Thymus (tissue), 11 donors: ENCODE measurements around the gene LHPP. TPM values are rescaled to one million over a fixed set of nuclear protein-coding genes. Genes with fewer than 3 reads are reported as not detected.
A peak's percentile ranks its signal among the peaks of the same experiment; 100 is the strongest.

Experiments
- DNase-seq, 9 donors: peaks; one replicate each; pipeline ENCODE4 v3.0.0-alpha.2; 2013; ENCODE audit warnings: low spot score in 9 of 9, low read depth in 6 of 9, missing footprints in 1 of 9
- H3K27ac ChIP-seq, 2 donors: one replicate each; pipeline ENCODE4 v1.5.1; 2013; ENCODE audit warnings: control low read depth in 1 of 2, low read depth in 1 of 2, low read length in 1 of 2, mild to moderate bottlenecking in 1 of 2, moderate library complexity in 1 of 2
- H3K27me3 ChIP-seq, 2 donors: one replicate each; pipeline ENCODE4 v1.5.1; 2013; ENCODE audit warnings: low read length in 1 of 2; ENCODE audit not compliant: control insufficient read depth in 2 of 2, insufficient read depth in 1 of 2
- H3K36me3 ChIP-seq, 2 donors: one replicate each; pipeline ENCODE4 v1.5.1; 2013; ENCODE audit warnings: low read length in 1 of 2, mild to moderate bottlenecking in 1 of 2, moderate library complexity in 1 of 2; ENCODE audit not compliant: control insufficient read depth in 2 of 2, insufficient read depth in 2 of 2
- H3K4me1 ChIP-seq, 2 donors: one replicate each; pipeline ENCODE4 v1.5.1; 2013; ENCODE audit warnings: low read length in 2 of 2; ENCODE audit not compliant: control insufficient read depth in 2 of 2, insufficient read depth in 2 of 2
- H3K4me3 ChIP-seq, 2 donors: one replicate each; pipeline ENCODE4 v1.5.1; 2013; ENCODE audit warnings: low read length in 2 of 2, control low read depth in 1 of 2, mild to moderate bottlenecking in 1 of 2
- H3K9me3 ChIP-seq, 2 donors: one replicate each; pipeline ENCODE4 v1.5.1; 2013; ENCODE audit warnings: low read length in 1 of 2, mild to moderate bottlenecking in 1 of 2; ENCODE audit not compliant: control insufficient read depth in 2 of 2, insufficient read depth in 1 of 2
- WGBS: extraction: QIAGEN DNeasy Blood & Tissue Kit; methylation state at CpG from one replicate; pipeline ENCODE4 v1.1.7; 2013; 5-methylcytosine and 5-hydroxymethylcytosine counted together
- polyA plus RNA-seq: library from polyadenylated mRNA; stranded (reverse); fragments of 200-250 nt; gene quantifications from one replicate; pipeline ENCODE4 v1.2.3, GENCODE V29; 2013
- total RNA-seq: library from RNA; stranded (reverse); fragments of 120-200 nt; gene quantifications from one replicate; pipeline ENCODE4 v1.2.4, GENCODE V29; 2013
- donor health status: healthy.

The LHPP gene
- total and polyA plus RNA-seq, 2 donors: 6.3 to 13.5 TPM

DNA sequence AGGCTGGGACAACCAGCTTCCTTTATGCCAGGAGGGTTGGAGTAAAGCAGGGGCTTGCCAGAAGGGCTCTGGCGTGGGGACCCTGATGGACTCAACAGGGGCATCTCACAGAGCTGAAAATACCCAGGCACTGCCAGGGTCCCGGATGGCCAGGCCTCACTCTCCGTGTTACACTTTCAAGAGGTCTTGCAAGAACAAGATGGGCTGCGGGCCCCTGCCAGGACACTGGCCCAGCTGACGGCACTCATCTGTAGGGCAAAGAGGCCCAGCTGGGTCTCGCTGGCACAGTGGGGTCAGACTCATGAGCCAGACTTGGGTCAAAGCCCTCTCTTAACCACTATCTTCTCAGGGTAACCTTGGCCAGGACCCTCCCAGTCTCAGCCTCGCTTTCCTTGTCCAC is 191.7 kb downstream of the LHPP start:
- peak overlapping the region; percentile 58 to 98 for H3K27ac ChIP-seq
- H3K9me3 ChIP-seq: peaks cover 0 to 3% of the 10 kb centered on the region in 2 donors
- DNase-seq: no peak
- H3K27me3 ChIP-seq: no peaks in the 10 kb centered on the region
- 83% methylated on average over 7 of the region's 7 CpGs for whole genome bisulfite sequencing
- peaks cover 88 to 96% of the 10 kb centered on the region in 2 donors for H3K4me1 ChIP-seq
- H3K36me3 ChIP-seq: peaks cover 23 to 52% of the 10 kb centered on the region in 2 donors
- no peak overlapping the region for H3K4me3 ChIP-seq

DNA sequence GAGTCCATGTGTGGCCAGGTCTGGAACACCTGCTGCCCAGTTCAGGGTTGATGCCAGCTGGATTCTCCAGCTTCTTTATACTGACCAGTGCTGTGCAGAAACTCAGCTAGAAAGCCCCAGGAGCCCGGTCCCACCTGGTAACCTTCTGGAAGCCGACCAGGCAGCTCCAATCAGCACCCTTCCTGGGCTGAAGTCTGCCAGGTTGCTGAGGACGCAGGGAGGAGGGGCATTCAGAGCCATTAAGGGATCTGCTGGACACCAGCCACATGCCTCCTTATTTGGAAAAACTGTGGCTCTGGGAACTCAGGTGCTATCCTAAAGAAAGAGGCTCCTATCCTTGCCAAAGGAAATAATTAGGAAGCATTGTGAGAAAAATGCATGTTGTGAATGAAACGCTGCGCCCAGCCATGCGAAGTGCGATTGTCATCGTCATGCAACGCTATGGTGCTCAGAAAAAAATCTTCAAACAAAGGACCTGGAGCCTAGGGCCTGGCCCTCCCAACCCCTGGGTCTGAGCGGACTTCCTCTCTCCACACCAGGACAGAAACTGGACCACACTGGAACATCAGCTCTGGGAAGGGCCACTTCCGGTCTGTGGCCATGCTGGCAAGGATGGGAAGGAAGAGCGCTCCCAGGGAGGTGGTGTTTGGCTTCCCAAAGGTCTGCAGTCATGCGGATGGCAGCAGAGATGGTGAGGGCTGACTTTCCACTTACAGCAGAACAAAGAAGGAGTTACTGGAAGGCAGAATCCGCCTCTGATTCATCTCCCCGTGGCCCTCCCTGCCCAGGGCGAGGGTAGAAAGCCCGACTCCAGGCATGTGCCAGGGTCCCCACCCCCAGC is 192.4 kb downstream of the LHPP start:
- 88% methylated on average over 17 of the region's 17 CpGs for whole genome bisulfite sequencing
- peak overlapping the region; percentile 74 to 98 for H3K27ac ChIP-seq
- no peaks in the 10 kb centered on the region for H3K27me3 ChIP-seq
- no peak overlapping the region for H3K4me3 ChIP-seq
- H3K4me1 ChIP-seq: peaks cover 88 to 96% of the 10 kb centered on the region in 2 donors
- H3K9me3 ChIP-seq: peaks cover 0 to 3% of the 10 kb centered on the region in 2 donors
- peaks cover 23 to 57% of the 10 kb centered on the region in 2 donors for H3K36me3 ChIP-seq
- DNase-seq: no peak

DNA sequence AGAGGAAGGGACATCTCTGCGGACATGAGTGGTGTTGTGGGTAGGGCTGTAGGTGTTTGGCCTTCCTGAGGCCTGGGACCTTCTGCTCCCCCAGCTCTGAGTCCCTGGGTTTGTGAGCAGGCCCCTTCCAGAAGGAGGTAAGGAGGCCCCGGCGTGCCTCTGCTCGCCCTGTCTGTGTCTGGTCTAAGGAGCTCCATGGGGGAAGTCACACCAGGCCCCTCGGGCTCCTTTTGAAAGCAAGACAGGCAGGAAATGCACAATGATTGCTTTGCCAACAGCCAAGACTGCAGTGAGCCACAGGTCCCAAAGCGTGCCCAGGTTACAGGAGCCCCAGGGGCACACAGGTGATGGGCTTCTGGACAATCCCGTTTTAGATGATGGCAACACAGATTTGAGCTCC is 193.1 kb downstream of the LHPP start:
- WGBS: 53% methylated on average over 7 of the region's 7 CpGs
- Histone ChIP-seq H3K4me3 (no peak overlapping the region), H3K4me1 (peaks cover 88 to 96% of the 10 kb centered on the region in 2 donors), H3K27me3 (no peaks in the 10 kb centered on the region), H3K9me3 (peaks cover 0 to 3% of the 10 kb centered on the region in 2 donors), H3K36me3 (peaks cover 23 to 57% of the 10 kb centered on the region in 2 donors), H3K27ac (peak overlapping the region; percentile 74 to 83)
- DNase-seq: peak in 1 of 9 donors; percentile 66

DNA sequence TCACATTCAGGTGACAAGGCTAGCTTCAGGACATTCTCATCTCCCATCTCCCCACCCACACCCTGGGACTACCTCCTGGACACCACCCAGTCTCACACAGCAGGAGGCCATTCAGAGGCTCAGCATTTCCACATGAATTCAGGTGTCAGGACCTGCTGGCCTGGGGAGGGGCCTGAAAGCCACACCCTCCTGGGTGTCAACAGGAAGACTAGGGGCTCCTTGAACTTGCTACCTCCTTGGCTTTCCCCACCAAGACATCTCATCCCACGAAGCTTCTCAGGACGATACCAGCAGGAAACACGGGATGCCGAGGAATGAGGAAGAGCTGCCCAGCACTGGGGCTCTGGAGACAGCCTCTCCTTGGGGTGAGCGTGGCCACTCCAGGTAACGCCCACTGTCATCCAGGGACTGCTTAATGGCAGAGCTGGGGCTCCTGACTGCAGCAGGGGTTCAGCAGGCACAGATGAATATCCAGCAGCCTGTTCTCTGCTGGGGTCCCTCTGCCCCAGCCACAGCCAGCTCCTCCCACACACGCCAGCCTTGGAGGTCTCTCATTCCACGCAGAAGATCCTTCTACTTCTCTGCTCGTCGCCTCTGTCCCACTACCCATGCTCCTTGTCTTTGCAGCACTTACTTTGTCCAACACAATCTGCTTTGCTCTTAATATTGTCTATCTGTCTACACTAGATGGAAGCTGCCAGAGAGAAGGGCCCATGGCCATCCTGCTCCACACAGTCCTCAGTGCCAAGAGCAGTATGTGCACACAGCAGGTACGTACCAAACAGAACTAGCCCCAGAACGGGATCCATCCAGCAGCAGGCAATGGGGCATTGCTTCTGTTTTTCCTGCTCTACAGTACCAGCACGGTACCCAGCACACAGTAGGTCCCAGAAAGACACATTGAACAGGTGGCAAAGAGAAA is 193.8 kb downstream of the LHPP start:
- peaks cover 0 to 3% of the 10 kb centered on the region in 2 donors for H3K9me3 ChIP-seq
- WGBS: 96% methylated on average over 13 of the region's 13 CpGs
- H3K36me3 ChIP-seq: peaks cover 26 to 59% of the 10 kb centered on the region in 2 donors
- H3K4me3 ChIP-seq: no peak overlapping the region
- peaks cover 84 to 96% of the 10 kb centered on the region in 2 donors for H3K4me1 ChIP-seq
- H3K27me3 ChIP-seq: no peaks in the 10 kb centered on the region
- DNase-seq: no peak
- peak overlapping the region; percentile 74 to 83 for H3K27ac ChIP-seq

- no peak overlapping the region for H3K4me3 ChIP-seq
- H3K9me3 ChIP-seq: peaks cover 0 to 3% of the 10 kb centered on the region in 2 donors
- peak overlapping the region in 1 of 2 donors; percentile 83 for H3K27ac ChIP-seq
- peaks cover 29 to 63% of the 10 kb centered on the region in 2 donors for H3K36me3 ChIP-seq
- peaks cover 77 to 92% of the 10 kb centered on the region in 2 donors for H3K4me1 ChIP-seq
- no peaks in the 10 kb centered on the region for H3K27me3 ChIP-seq
- WGBS: 94% methylated on average over 7 of the region's 7 CpGs
- DNase-seq: no peak
These were observed 194.5 kb downstream of the LHPP start for GRCh38 chr10:124656113-124656490.

GRCh38 chr10:124656541-124656940 is 194.9 kb downstream of the LHPP start:
- H3K4me1 ChIP-seq: peaks cover 73 to 91% of the 10 kb centered on the region in 2 donors
- no peaks in the 10 kb centered on the region for H3K27me3 ChIP-seq
- peaks cover 0 to 3% of the 10 kb centered on the region in 2 donors for H3K9me3 ChIP-seq
- no peak overlapping the region for H3K4me3 ChIP-seq
- 93% methylated on average over 6 of the region's 6 CpGs for WGBS
- H3K36me3 ChIP-seq: peaks cover 31 to 66% of the 10 kb centered on the region in 2 donors
- no peak for DNase-seq
- H3K27ac ChIP-seq: peak overlapping the region in 1 of 2 donors; percentile 41

- H3K36me3 ChIP-seq: peaks cover 35 to 59% of the 10 kb centered on the region in 2 donors
- H3K27ac ChIP-seq: peak overlapping the region; percentile 75 to 94
- H3K4me1 ChIP-seq: peaks cover 67 to 84% of the 10 kb centered on the region in 2 donors
- peak in 4 of 9 donors; percentile 61 to 85 (median 74) for DNase-seq
- no peaks in the 10 kb centered on the region for H3K27me3 ChIP-seq
- no peak overlapping the region for H3K4me3 ChIP-seq
- WGBS: 27% methylated on average over 9 of the region's 9 CpGs
- peaks cover 0 to 3% of the 10 kb centered on the region in 2 donors for H3K9me3 ChIP-seq
These were observed 196.2 kb downstream of the LHPP start for GRCh38 chr10:124657806-124658205.

- 94% methylated on average over 12 of the region's 12 CpGs for WGBS
- H3K9me3 ChIP-seq: peaks cover 0 to 3% of the 10 kb centered on the region in 2 donors
- H3K27me3 ChIP-seq: no peaks in the 10 kb centered on the region
- H3K4me1 ChIP-seq: peaks cover 58 to 84% of the 10 kb centered on the region in 2 donors
- H3K4me3 ChIP-seq: no peak overlapping the region
- peaks cover 44 to 61% of the 10 kb centered on the region in 2 donors for H3K36me3 ChIP-seq
- peak overlapping the region; percentile 75 to 94 for H3K27ac ChIP-seq
- DNase-seq: no peak
These were observed 197.1 kb downstream of the LHPP start for GRCh38 chr10:124658591-124659242.
